Right lobe of liver (tissue), 4 donors: Measurements from ENCODE around the gene DHRSX.

Experiments
- POLR2A ChIP-seq: fragments of 450-650 bp; IDR thresholded peaks from one replicate; pipeline ENCODE4 v1.6.1; 2017; ENCODE audit warnings: antibody characterized with exemption, mild to moderate bottlenecking
- TF ChIP-seq, protein P1 (sequence below), 4 donors: fragments of 200-600 bp in 3 of 4; fragments of 450-650 bp in 1 of 4; IDR thresholded peaks; one replicate each; pipeline versions ENCODE4 v1.5.1 to v1.8.0; 2016 to 2022; ENCODE audit warnings: antibody characterized with exemption in 4 of 4, mild to moderate bottlenecking in 2 of 4
- donor health status: DM: no; HTN: no; CAD: no.
- donor health status: DM: no; HTN: no; CAD: no.
- donor health status: DM: no; HTN: yes; CAD: no.

DNA sequence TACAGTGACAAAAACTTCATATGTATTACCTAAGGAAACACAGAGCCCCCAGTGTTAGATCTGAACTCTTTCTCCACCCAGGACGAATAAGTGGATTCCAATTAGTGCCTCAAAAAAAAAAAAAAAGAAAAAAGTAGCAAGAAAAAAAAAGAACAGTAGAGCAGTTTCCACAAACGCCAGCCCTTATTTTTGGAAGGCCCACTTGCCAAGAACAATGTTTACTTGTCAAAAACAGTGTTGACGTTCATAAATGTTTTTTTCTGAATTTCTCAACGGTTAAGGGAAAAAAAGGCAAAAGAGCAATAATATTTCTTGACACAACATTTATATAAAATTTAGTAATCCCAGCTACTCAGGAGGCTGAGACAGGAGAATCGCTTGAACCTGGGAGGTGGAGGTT, 38.7 kb downstream of the DHRSX start:
- TF ChIP-seq, protein P1, sequence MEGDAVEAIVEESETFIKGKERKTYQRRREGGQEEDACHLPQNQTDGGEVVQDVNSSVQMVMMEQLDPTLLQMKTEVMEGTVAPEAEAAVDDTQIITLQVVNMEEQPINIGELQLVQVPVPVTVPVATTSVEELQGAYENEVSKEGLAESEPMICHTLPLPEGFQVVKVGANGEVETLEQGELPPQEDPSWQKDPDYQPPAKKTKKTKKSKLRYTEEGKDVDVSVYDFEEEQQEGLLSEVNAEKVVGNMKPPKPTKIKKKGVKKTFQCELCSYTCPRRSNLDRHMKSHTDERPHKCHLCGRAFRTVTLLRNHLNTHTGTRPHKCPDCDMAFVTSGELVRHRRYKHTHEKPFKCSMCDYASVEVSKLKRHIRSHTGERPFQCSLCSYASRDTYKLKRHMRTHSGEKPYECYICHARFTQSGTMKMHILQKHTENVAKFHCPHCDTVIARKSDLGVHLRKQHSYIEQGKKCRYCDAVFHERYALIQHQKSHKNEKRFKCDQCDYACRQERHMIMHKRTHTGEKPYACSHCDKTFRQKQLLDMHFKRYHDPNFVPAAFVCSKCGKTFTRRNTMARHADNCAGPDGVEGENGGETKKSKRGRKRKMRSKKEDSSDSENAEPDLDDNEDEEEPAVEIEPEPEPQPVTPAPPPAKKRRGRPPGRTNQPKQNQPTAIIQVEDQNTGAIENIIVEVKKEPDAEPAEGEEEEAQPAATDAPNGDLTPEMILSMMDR (IDR thresholded peaks at IDR 0.05) = no peak
- no peak for TF ChIP-seq POLR2A
